HepG2 (cell line): ENCODE data around the gene HYDIN.
"Not testable (repeated sequence)": the region's sequence is repeated elsewhere in the genome, so short reads cannot be mapped to it uniquely, and the experiment has no call there.

Experiments
- ASH2L ChIP-seq: fragments of 300-600, 200-600 bp; sonication (generic); IDR thresholded peaks from 2 replicates; pipeline ENCODE4 v1.7.0; 2017; ENCODE audit warnings: low read depth, mild to moderate bottlenecking, moderate library complexity, mixed read lengths, low read length; ENCODE audit not compliant: insufficient read length
- CTCF ChIP-seq: sonication (generic); formaldehyde crosslinking; IDR thresholded peaks from 2 replicates; pipeline ENCODE4 v1.5.0; 2020; ENCODE audit warnings: mild to moderate bottlenecking, missing genetic modification reagents, moderate library complexity
- EZH2 ChIP-seq: conservative IDR thresholded peaks from 2 replicates; pipeline ENCODE4 v1.6.1; 2012; ENCODE audit warnings: mild to moderate bottlenecking, low read depth, low read length, moderate library complexity
- NONO ChIP-seq, 2 experiments: fragments of 450-650 bp in 1 of 2; sonication (generic) in 1 of 2; formaldehyde crosslinking in 1 of 2; IDR thresholded peaks in 1 of 2; conservative IDR thresholded peaks in 1 of 2; 2 replicates each; pipeline versions ENCODE4 v1.6.1 to v1.8.0; 2017 to 2022; ENCODE audit warnings: mild to moderate bottlenecking in 1 of 2, missing genetic modification reagents in 1 of 2, moderate library complexity in 1 of 2
- POLR2A ChIP-seq, 2 experiments: IDR thresholded peaks; 2 replicates each; pipeline ENCODE4 v1.6.1; 2011; ENCODE audit warnings: low read depth in 2 of 2, low read length in 2 of 2, mild to moderate bottlenecking in 1 of 2, moderate library complexity in 1 of 2; ENCODE audit not compliant: insufficient read depth in 1 of 2
- REL ChIP-seq: sonication (generic); formaldehyde crosslinking; conservative IDR thresholded peaks from 2 replicates; pipeline ENCODE4 v1.8.0; 2022; ENCODE audit warnings: mild to moderate bottlenecking, missing genetic modification reagents, moderate library complexity
- REST ChIP-seq, 2 experiments: IDR thresholded peaks; 2 replicates each; pipeline ENCODE4 v1.6.1; 2011 to 2012; ENCODE audit warnings: low read length in 2 of 2, borderline replicate concordance in 1 of 2, low read depth in 1 of 2, mild to moderate bottlenecking in 1 of 2, moderate library complexity in 1 of 2
- SMARCE1 ChIP-seq: fragments of 450-650 bp; IDR thresholded peaks from 2 replicates; pipeline ENCODE4 v1.6.1; 2017; ENCODE audit warnings: borderline replicate concordance
- TAF1 ChIP-seq: sonication (generic); formaldehyde crosslinking; IDR thresholded peaks from 2 replicates; pipeline ENCODE4 v1.4.0; 2020; ENCODE audit warnings: missing genetic modification reagents

GRCh38 chr16:71153329-71153728 is 77.2 kb downstream of the HYDIN start:
- TF ChIP-seq ASH2L; CTCF (CRISPR knock-in tag); NONO (IDR thresholded peaks at IDR 0.05); NONO (CRISPR knock-in tag; conservative IDR thresholded peaks at IDR 0.05); REL (CRISPR knock-in tag); SMARCE1; EZH2; REST (IDR thresholded peaks at IDR 0.05; ENCODE audit: borderline replicate concordance in 1 of 2, low read depth in 1 of 2, low read length in 2 of 2); TAF1 (CRISPR knock-in tag); POLR2A (IDR thresholded peaks at IDR 0.05; ENCODE audit: insufficient read depth in 1 of 2, low read depth in 2 of 2, low read length in 2 of 2): not testable (repeated sequence)
